ENCODE results near the gene DGCR8.

The DGCR8 gene

DNA sequence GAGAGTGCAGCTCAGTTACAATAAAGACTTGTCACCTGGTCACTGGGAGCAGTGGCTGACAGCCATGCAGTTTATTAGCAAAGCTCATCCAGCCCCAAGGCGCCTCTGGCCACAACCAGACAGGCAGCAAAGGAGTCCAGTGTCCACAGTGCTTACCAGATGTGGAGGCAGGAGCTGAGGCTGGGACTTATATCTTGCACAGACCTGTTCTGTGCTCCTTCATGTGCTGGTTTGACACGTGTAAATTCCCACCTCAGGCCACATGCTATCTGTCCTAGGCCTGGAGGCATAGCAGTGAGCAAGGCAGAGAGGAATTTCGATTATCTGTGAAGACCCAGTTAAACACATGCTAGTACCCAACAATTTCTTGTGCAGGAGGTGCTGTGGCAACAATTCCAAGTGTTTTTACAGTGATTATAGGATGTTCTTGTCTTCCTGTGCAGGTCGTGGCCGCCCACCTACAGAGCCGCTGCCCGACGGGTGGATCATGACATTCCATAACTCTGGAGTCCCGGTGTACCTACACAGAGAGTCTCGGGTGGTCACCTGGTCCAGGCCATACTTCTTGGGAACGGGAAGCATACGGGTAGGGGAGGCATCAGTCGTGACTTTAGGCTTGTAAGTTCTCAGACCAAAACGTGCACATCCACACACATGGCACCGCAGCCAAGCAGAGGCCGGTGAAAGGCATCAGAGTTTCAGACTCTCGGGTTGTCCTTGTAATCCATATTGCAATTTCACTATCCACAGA, 9.4 kb downstream of the DGCR8 start:
- H3K9ac ChIP-seq (ENCODE audit: low read length) = no peak overlapping the region
- H3K36me3 ChIP-seq (ENCODE audit: insufficient read depth, low read length) = peaks cover 86% of the 10 kb centered on the region
- no peaks in the 10 kb centered on the region for H3K9me3 ChIP-seq (ENCODE audit: low read length)
- H3K4me1 ChIP-seq (ENCODE audit: insufficient read depth, low read length) = peaks cover 10% of the 10 kb centered on the region
- H3K27me3 ChIP-seq (ENCODE audit: control insufficient read depth in 1 of 2, insufficient read depth in 2 of 2, low read length in 2 of 2) = no peaks in the 10 kb centered on the region
- no peak overlapping the region for H3K4me3 ChIP-seq (ENCODE audit: low read depth in 1 of 2, low read length in 2 of 2)
- H3K27ac ChIP-seq (ENCODE audit: low read depth, low read length) = no peak overlapping the region

DNA sequence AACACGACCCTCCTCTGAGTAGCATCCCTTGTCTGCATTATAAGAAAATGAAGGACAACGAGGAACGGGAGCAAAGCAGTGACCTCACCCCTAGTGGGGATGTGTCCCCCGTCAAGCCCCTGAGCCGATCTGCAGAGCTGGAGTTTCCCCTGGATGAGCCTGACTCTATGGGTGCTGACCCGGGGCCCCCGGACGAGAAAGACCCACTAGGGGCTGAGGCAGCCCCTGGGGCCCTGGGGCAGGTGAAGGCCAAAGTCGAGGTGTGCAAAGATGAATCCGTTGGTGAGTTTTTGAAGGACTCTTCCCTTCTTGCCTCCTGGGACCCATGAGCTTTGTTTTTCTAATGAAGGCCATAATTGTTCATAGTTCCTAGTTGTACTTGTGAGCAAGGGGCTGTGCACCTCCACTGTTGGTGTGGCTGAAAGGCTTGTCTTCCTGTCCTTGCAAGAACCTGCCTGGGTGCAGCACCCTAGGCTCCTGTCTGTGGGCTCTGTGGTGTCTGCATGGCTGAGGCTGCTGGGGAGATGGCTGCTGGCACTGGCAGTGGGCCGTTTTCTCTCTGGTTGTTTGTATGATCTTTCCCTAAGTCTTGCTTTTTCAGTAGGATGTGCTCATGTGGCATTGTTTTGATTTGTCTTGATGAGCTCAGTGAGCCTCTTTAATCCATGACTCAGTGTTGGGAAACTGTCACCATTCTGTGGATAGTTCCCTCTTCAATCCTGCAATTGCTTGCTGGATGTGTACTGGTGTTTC, 10.1 kb downstream of the DGCR8 start:
- no peak overlapping the region for H3K27ac ChIP-seq (ENCODE audit: low read depth, low read length)
- H3K9me3 ChIP-seq (ENCODE audit: low read length) = no peaks in the 10 kb centered on the region
- no peak overlapping the region for H3K9ac ChIP-seq (ENCODE audit: low read length)
- H3K27me3 ChIP-seq (ENCODE audit: control insufficient read depth in 1 of 2, insufficient read depth in 2 of 2, low read length in 2 of 2) = no peaks in the 10 kb centered on the region
- H3K4me3 ChIP-seq (ENCODE audit: low read depth in 1 of 2, low read length in 2 of 2) = no peak overlapping the region
- H3K4me1 ChIP-seq (ENCODE audit: insufficient read depth, low read length) = peaks cover 2% of the 10 kb centered on the region
- H3K36me3 ChIP-seq (ENCODE audit: insufficient read depth, low read length) = peaks cover 93% of the 10 kb centered on the region

GRCh38 chr22:20090730-20091240, 10.7 kb downstream of the DGCR8 start:
- Histone ChIP-seq H3K9me3 (ENCODE audit: low read length) (no peaks in the 10 kb centered on the region), H3K4me3 (ENCODE audit: low read depth in 1 of 2, low read length in 2 of 2) (no peak overlapping the region), H3K36me3 (ENCODE audit: insufficient read depth, low read length) (peaks cover 95% of the 10 kb centered on the region), H3K9ac (ENCODE audit: low read length) (no peak overlapping the region), H3K27me3 (ENCODE audit: control insufficient read depth in 1 of 2, insufficient read depth in 2 of 2, low read length in 2 of 2) (no peaks in the 10 kb centered on the region), H3K4me1 (ENCODE audit: insufficient read depth, low read length) (no peaks in the 10 kb centered on the region), H3K27ac (ENCODE audit: low read depth, low read length) (no peak overlapping the region)

GRCh38 chr22:20091690-20092476, 11.8 kb downstream of the DGCR8 start:
- Histone ChIP-seq H3K27me3 (ENCODE audit: control insufficient read depth in 1 of 2, insufficient read depth in 2 of 2, low read length in 2 of 2) (no peaks in the 10 kb centered on the region), H3K4me3 (ENCODE audit: low read depth in 1 of 2, low read length in 2 of 2) (no peak overlapping the region), H3K36me3 (ENCODE audit: insufficient read depth, low read length) (peaks cover 95% of the 10 kb centered on the region), H3K9ac (ENCODE audit: low read length) (no peak overlapping the region), H3K9me3 (ENCODE audit: low read length) (no peaks in the 10 kb centered on the region), H3K27ac (ENCODE audit: low read depth, low read length) (no peak overlapping the region), H3K4me1 (ENCODE audit: insufficient read depth, low read length) (no peaks in the 10 kb centered on the region)

GRCh38 chr22:20092477-20092854, 12.4 kb downstream of the DGCR8 start:
- Histone ChIP-seq H3K27ac (ENCODE audit: low read depth, low read length) (no peak overlapping the region), H3K36me3 (ENCODE audit: insufficient read depth, low read length) (peaks cover 95% of the 10 kb centered on the region), H3K4me1 (ENCODE audit: insufficient read depth, low read length) (no peaks in the 10 kb centered on the region)

GRCh38 chr22:20093418-20094196, 13.6 kb downstream of the DGCR8 start:
- Histone ChIP-seq H3K27ac (ENCODE audit: low read depth, low read length) (no peak overlapping the region), H3K27me3 (ENCODE audit: control insufficient read depth in 1 of 2, insufficient read depth in 2 of 2, low read length in 2 of 2) (no peaks in the 10 kb centered on the region), H3K4me3 (ENCODE audit: low read depth in 1 of 2, low read length in 2 of 2) (no peak overlapping the region), H3K4me1 (ENCODE audit: insufficient read depth, low read length) (no peaks in the 10 kb centered on the region), H3K9ac (ENCODE audit: low read length) (no peak overlapping the region), H3K36me3 (ENCODE audit: insufficient read depth, low read length) (peaks cover 90% of the 10 kb centered on the region), H3K9me3 (ENCODE audit: low read length) (no peaks in the 10 kb centered on the region)

More at GRCh38 chr22:20092477-20092854, 12.4 kb downstream of the DGCR8 start:
- no peak overlapping the region for H3K4me3 ChIP-seq (ENCODE audit: low read depth in 1 of 2, low read length in 2 of 2)
- no peaks in the 10 kb centered on the region for H3K27me3 ChIP-seq (ENCODE audit: control insufficient read depth in 1 of 2, insufficient read depth in 2 of 2, low read length in 2 of 2)
- no peaks in the 10 kb centered on the region for H3K9me3 ChIP-seq (ENCODE audit: low read length)
- H3K9ac ChIP-seq (ENCODE audit: low read length) = no peak overlapping the region

DNA sequence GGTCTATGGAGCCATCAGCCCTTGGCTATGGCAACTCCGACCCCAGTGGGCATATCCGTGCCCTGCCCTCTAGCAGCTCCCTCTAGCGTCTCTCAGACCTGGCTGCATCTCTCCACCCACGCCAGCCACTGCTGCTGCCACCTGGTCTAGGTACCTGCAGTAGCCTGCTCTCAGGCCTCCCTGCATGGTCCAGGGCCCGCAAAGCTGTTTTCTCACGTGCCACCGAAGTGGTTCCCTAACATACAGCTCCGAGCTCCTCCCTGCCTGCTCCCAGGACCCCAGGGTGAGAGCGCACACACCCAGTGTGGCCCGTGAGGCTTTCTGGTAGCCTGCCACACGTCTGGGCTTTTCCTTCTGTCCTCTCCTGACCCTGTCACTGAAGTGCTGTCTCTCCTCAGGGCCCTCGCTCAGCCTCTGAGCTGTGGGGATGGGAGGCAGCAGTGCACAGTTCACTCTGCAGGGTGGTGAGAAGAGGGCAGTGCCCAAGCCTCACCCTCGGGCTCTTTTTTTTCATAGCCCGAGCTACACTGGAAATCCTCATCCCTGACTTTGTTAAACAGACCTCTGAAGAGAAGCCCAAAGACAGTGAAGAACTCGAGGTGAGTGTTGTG, 14.3 kb downstream of the DGCR8 start:
- Histone ChIP-seq H3K27ac (ENCODE audit: low read depth, low read length) (no peak overlapping the region), H3K4me1 (ENCODE audit: insufficient read depth, low read length) (no peaks in the 10 kb centered on the region), H3K36me3 (ENCODE audit: insufficient read depth, low read length) (peaks cover 91% of the 10 kb centered on the region), H3K9ac (ENCODE audit: low read length) (no peak overlapping the region), H3K4me3 (ENCODE audit: low read depth in 1 of 2, low read length in 2 of 2) (no peak overlapping the region), H3K9me3 (ENCODE audit: low read length) (no peaks in the 10 kb centered on the region), H3K27me3 (ENCODE audit: control insufficient read depth in 1 of 2, insufficient read depth in 2 of 2, low read length in 2 of 2) (no peaks in the 10 kb centered on the region)

DNA sequence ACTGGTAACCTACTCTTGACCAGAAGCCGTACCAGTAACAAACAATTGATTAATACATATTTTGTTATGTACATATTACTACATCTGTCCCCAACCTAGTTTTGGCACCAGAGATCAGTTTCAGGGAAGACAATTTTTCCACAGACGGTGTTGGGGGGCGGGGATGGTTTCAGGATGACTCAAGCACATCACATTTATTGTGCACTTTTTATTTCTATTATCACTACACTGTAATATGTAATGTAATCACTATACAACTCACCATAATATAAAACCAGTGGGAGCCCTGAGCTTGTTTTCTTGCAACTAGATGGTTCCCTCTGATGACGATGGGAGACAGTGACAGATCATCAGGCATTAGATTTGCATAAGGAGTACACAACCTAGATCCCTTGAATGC, 15.5 kb downstream of the DGCR8 start:
- Histone ChIP-seq H3K27ac (ENCODE audit: low read depth, low read length) (no peak overlapping the region), H3K9me3 (ENCODE audit: low read length) (no peaks in the 10 kb centered on the region), H3K4me3 (ENCODE audit: low read depth in 1 of 2, low read length in 2 of 2) (no peak overlapping the region), H3K27me3 (ENCODE audit: control insufficient read depth in 1 of 2, insufficient read depth in 2 of 2, low read length in 2 of 2) (no peaks in the 10 kb centered on the region), H3K36me3 (ENCODE audit: insufficient read depth, low read length) (peaks cover 91% of the 10 kb centered on the region), H3K9ac (ENCODE audit: low read length) (no peak overlapping the region), H3K4me1 (ENCODE audit: insufficient read depth, low read length) (no peaks in the 10 kb centered on the region)

DNA sequence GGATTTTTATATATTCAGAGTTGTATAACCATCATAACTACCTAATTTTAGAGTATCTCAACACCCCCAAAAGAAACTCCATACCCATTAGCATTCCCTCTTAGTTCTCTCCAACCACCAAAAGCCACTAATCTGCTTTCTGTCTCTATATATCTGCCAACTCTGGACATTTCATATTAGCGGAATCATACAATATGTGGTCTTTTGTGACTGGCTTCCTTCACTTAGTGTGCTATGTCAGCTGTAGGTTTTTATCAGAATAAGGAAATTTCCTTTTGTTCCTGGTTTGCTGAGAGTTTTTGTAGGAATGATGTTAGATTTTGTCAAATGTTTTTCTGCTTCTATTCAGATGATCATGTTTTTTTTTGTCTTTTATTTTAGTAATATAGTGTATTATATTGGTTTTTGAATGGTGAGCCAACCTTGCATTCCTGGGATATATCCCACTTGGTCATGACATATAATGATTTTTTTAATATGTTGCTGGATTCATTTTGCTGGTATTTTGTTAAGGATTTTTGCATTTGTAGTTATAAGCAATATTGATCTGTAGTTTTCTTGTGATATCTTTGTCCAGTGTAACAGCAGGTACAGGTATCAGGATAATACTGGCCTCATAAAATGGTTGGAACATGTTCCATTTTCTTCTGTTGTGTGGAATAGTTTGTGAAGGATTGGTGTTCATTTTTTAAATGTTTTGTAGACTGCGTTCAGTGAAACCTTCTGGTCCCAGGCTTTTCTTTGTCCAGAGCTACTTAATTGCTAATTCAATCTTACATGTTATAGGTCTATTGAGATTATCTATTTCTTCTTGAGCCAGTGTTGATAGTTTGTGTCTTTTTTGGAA, 16.8 kb downstream of the DGCR8 start:
- H3K4me1 ChIP-seq (ENCODE audit: insufficient read depth, low read length) = no peaks in the 10 kb centered on the region
- no peaks in the 10 kb centered on the region for H3K27me3 ChIP-seq (ENCODE audit: control insufficient read depth in 1 of 2, insufficient read depth in 2 of 2, low read length in 2 of 2)
- H3K27ac ChIP-seq (ENCODE audit: low read depth, low read length) = no peak overlapping the region
- H3K4me3 ChIP-seq (ENCODE audit: low read depth in 1 of 2, low read length in 2 of 2) = no peak overlapping the region
- H3K9me3 ChIP-seq (ENCODE audit: low read length) = no peaks in the 10 kb centered on the region
- H3K36me3 ChIP-seq (ENCODE audit: insufficient read depth, low read length) = peaks cover 85% of the 10 kb centered on the region
- H3K9ac ChIP-seq (ENCODE audit: low read length) = no peak overlapping the region

DNA sequence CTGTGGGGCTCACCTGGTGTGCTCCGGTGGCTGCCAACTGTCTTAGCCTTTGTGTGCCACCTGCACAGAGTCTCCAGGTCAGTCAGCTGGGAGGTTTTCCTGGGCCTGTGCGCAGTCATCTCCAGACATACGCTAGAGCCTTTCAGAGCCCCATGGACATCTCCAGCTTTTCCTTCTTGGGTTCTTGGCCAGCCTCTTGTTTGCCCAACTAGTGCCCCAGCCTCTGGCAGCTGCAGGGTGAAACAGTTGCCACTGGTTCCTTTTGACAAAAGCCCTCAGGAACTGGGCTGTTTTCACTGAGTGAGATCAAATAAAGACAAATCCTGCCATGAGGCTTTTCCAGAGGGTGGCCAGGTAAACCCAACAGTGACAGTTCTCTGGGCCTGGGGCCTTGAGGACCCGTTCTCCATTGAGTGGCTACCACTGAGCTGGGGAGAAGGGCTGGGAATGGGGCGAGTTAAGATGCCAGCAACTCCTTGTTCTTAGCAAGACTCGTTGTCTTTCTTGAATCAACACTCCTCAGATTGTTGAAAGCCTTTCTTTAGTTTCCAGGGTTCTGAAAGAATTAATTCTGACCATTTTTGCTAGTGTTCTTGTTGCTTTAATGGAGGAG, 19.2 kb downstream of the DGCR8 start:
- no peak overlapping the region for H3K4me3 ChIP-seq (ENCODE audit: low read depth in 1 of 2, low read length in 2 of 2)
- no peak overlapping the region for H3K9ac ChIP-seq (ENCODE audit: low read length)
- H3K27ac ChIP-seq (ENCODE audit: low read depth, low read length) = no peak overlapping the region
- H3K27me3 ChIP-seq (ENCODE audit: control insufficient read depth in 1 of 2, insufficient read depth in 2 of 2, low read length in 2 of 2) = no peaks in the 10 kb centered on the region
- peaks cover 70% of the 10 kb centered on the region for H3K36me3 ChIP-seq (ENCODE audit: insufficient read depth, low read length)
- H3K4me1 ChIP-seq (ENCODE audit: insufficient read depth, low read length) = no peaks in the 10 kb centered on the region
- no peaks in the 10 kb centered on the region for H3K9me3 ChIP-seq (ENCODE audit: low read length)
